Stimulated activated CD8-positive, alpha-beta memory T cell treated with anti-CD3 and anti-CD28 coated beads, Interleukin-15, amount 100 ng/mL, for 1 hour (primary cell): ENCODE measurements around the gene PCDHA6.
"Not testable (repeated sequence)": the region's sequence is repeated elsewhere in the genome, so short reads cannot be mapped to it uniquely, and the experiment has no call there.

Experiments
- DNase-seq: peaks from one replicate; pipeline ENCODE4 v3.0.0-alpha.2; 2020; ENCODE audit warnings: low read depth

The PCDHA6 gene

DNA sequence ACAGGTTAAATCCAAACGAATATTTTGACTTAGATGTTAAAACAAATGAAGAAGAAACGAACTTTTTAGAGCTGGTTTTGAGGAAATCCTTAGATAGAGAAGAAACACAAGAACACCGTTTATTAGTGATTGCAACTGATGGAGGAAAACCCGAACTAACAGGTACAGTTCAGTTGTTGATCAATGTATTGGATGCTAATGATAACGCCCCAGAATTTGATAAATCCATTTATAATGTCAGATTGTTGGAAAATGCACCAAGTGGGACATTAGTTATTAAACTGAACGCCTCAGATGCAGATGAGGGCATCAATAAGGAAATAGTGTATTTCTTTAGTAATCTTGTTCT is 5.5 kb upstream of the PCDHA6 start:
- DNase-seq = no peak

DNA sequence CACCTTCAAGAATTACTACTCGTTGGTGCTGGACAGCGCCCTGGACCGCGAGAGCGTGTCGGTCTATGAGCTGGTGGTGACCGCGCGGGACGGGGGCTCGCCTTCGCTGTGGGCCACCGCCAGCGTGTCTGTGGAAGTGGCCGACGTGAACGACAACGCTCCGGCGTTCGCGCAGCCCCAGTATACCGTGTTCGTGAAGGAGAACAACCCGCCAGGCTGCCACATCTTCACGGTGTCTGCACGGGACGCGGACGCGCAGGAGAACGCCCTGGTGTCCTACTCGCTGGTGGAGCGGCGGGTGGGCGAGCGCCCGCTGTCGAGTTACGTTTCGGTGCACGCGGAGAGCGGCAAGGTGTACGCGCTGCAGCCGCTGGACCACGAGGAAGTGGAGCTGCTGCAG is 4.8 kb upstream of the PCDHA6 start:
- DNase-seq = not testable (repeated sequence)

DNA sequence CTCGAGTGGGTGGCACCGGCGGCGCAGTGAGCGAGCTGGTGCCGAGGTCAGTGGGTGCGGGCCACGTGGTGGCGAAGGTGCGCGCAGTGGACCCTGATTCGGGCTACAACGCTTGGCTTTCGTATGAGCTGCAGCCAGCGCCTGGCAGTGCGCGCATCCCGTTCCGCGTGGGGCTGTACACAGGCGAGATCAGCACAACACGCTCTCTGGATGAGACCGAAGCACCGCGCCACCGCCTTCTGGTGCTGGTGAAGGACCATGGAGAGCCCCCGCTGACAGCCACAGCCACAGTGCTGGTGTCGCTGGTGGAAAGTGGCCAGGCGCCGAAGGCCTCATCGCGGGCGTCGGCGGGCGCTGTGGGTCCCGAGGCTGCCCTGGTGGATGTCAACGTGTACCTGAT is 4.3 kb upstream of the PCDHA6 start:
- no peak for DNase-seq

- no peak for DNase-seq
These were observed 590 bp downstream of the PCDHA6 start for GRCh38 chr5:140828362-140828737.

DNA sequence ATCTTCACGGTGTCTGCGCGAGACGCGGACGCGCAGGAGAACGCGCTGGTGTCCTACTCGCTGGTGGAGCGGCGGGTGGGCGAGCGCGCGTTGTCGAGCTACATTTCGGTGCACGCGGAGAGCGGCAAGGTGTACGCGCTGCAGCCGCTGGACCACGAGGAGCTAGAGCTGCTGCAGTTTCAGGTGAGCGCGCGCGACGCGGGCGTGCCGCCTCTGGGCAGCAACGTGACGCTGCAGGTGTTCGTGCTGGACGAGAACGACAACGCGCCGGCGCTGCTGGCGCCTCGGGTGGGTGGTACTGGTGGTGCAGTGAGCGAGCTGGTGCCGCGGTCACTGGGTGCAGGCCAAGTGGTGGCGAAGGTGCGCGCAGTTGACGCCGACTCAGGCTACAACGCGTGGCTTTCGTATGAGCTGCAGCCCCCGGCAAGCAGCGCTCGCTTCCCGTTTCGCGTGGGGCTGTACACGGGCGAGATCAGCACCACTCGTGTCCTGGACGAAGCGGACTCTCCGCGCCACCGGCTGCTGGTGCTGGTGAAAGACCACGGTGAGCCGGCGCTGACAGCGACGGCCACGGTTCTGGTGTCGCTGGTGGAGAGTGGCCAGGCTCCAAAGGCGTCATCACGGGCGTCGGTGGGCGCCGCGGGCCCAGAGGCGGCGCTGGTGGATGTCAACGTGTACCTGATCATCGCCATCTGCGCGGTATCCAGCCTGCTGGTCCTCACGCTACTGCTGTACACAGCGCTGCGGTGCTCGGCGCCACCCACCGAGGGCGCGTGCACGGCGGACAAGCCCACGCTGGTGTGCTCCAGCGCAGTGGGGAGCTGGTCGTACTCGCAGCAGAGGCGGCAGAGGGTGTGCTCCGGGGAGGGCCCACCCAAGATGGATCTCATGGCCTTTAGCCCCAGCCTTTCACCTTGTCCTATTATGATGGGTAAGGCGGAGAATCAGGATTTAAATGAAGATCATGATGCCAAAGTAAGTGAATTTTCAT is 2.0 kb downstream of the PCDHA6 start:
- DNase-seq = not testable (repeated sequence)

GRCh38 chr5:140833993-140834392 is 6.2 kb downstream of the PCDHA6 start, which contains the start of gene PCDHA7:
TSS of gene PCDHA7 (plus strand) at chr5:140834269. CDS start at chr5:140834384, 115 bp downstream.
- no peak for DNase-seq

DNA sequence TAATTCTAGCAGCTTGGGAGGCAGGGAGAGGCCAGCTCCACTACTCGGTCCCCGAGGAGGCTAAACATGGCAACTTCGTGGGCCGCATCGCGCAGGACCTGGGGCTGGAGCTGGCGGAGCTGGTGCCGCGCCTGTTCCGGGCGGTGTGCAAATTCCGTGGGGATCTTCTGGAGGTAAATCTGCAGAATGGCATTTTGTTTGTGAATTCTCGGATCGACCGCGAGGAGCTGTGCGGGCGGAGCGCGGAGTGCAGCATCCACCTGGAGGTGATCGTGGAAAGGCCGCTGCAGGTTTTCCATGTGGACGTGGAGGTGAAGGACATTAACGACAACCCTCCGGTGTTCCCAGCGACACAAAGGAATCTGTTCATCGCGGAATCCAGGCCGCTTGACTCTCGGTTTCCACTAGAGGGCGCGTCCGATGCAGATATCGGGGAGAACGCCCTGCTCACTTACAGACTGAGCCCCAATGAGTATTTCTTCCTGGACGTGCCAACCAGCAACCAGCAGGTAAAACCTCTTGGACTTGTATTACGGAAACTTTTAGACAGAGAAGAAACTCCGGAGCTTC is 6.8 kb downstream of the PCDHA6 start:
- DNase-seq = not testable (repeated sequence)

GRCh38 chr5:140835622-140836510 is 8.1 kb downstream of the PCDHA6 start:
- no peak for DNase-seq

- DNase-seq = no peak
These were observed 13.5 kb downstream of the PCDHA6 start, which contains the start of gene PCDHA8 for GRCh38 chr5:140840978-140841962. TSS of gene PCDHA8 (plus strand) at chr5:140841187. CDS start at chr5:140841322, 135 bp downstream.

- DNase-seq = no peak
These were observed 15.3 kb downstream of the PCDHA6 start for GRCh38 chr5:140842798-140843733.

DNA sequence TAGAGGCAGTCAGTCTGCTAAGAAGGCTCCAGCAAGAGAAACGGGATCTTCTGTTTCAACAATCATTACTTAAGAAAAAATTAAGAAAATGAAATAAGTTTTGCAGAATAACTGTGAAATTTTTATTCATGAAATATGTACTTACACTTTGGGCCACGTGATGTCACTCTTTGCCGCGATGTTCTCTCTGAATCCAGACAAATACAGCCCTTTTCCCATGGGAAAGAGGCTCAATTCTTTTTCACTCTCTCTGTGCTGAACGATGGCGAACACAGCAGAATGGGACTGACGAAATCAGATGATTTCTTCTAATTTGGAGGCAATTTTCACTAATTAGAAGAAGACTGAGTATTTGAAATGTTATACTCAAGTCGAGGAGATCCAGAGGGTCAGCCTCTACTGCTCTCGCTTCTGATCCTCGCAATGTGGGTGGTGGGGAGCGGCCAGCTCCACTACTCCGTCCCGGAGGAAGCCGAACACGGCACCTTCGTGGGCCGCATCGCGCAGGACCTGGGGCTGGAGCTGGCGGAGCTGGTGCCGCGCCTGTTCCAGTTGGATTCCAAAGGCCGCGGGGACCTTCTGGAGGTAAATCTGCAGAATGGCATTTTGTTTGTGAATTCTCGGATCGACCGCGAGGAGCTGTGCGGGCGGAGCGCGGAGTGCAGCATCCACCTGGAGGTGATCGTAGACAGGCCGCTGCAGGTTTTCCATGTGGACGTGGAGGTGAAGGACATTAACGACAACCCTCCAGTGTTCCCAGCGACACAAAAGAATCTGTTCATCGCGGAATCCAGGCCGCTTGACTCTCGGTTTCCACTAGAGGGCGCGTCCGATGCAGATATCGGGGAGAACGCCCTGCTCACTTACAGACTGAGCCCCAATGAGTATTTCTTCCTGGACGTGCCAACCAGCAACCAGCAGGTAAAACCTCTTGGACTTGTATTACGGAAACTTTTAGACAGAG is 20.7 kb downstream of the PCDHA6 start, which contains the start of gene PCDHA9:
Gene PCDHA9 (plus strand): TSS at position 244 of the 964 bp plus-strand sequence. CDS start 114 bp downstream, at position 358.
- DNase-seq = not testable (repeated sequence)

DNA sequence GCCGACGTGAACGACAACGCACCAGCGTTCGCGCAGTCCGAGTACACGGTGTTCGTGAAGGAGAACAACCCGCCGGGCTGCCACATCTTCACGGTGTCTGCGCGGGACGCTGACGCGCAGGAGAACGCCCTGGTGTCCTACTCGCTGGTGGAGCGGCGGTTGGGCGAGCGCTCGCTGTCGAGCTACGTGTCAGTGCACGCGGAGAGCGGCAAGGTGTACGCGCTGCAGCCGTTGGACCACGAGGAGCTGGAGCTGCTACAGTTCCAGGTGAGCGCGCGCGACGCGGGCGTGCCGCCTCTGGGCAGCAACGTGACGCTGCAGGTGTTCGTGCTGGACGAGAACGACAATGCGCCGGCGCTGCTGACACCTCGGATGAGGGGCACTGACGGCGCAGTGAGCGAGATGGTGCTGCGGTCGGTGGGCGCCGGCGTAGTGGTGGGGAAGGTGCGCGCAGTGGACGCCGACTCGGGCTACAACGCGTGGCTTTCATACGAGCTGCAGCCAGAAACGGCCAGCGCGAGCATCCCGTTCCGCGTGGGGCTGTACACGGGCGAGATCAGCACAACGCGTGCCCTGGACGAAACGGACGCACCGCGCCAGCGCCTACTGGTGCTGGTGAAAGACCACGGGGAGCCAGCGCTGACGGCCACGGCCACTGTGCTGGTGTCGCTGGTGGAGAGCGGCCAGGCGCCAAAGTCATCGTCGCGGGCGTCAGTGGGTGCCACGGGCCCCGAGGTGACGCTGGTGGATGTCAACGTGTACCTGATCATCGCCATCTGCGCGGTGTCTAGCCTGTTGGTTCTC is 22.3 kb downstream of the PCDHA6 start:
- DNase-seq = not testable (repeated sequence)

DNA sequence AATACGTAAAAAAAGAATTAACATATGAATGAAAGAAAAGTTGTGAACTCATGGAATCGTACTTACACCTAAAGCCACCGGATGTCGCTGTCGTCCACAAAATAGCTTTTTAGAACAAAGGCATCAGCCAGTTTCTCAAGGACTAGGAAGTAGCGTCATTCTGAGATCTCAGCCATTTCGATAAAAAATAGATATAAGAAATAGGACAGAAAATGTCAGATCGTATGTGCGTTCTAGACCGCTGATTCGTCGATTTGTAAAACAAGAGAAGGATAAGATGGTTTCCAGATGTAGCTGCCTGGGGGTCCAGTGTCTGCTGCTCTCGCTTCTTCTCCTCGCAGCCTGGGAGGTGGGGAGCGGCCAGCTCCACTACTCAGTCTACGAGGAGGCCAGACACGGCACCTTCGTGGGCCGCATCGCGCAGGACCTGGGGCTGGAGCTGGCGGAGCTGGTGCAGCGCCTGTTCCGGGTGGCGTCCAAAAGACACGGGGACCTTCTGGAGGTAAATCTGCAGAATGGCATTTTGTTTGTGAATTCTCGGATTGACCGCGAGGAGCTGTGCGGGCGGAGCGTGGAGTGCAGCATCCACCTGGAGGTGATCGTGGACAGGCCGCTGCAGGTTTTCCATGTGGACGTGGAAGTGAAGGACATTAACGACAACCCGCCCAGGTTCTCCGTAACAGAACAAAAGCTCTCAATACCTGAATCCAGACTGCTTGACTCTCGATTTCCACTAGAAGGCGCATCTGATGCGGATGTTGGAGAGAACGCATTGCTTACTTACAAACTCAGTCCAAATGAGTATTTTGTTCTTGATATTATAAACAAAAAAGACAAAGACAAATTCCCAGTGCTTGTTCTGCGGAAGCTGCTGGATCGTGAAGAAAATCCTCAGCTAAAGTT is 28.3 kb downstream of the PCDHA6 start, which contains the start of gene PCDHA10:
Gene PCDHA10 (plus strand): TSS at position 126 of the 903 bp plus-strand sequence. CDS start 152 bp downstream, at position 278.
- no peak for DNase-seq

GRCh38 chr5:140857177-140857986 is 29.6 kb downstream of the PCDHA6 start:
- DNase-seq = no peak

DNA sequence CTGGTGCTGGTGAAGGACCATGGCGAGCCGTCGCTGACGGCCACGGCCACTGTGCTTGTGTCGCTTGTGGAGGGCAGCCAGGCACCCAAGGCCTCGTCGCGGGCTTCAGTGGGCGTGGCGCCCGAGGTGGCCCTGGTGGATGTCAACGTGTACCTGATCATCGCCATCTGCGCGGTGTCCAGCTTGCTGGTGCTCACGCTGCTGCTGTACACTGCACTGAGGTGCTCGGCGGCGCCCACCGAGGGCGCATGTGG is 30.2 kb downstream of the PCDHA6 start:
- no peak for DNase-seq
